Dermis blood vessel endothelial cell (primary cell): Measurements from ENCODE around the gene FBXO11. TPM values are rescaled to one million over a fixed set of nuclear protein-coding genes. Genes with fewer than 3 reads are reported as not detected.

Experiments
- DNase-seq: peaks from one replicate; pipeline ENCODE4 v3.0.0; 2010
- total RNA-seq: library from RNA; depleted of rRNA; stranded (reverse); fragments of >200 nt; gene quantifications from 2 replicates; pipeline ENCODE4 v1.2.3, GENCODE V29; 2014

FBXO11 gene
- total RNA-seq, 1 donor from 2014 or later = 55.1 TPM

DNA sequence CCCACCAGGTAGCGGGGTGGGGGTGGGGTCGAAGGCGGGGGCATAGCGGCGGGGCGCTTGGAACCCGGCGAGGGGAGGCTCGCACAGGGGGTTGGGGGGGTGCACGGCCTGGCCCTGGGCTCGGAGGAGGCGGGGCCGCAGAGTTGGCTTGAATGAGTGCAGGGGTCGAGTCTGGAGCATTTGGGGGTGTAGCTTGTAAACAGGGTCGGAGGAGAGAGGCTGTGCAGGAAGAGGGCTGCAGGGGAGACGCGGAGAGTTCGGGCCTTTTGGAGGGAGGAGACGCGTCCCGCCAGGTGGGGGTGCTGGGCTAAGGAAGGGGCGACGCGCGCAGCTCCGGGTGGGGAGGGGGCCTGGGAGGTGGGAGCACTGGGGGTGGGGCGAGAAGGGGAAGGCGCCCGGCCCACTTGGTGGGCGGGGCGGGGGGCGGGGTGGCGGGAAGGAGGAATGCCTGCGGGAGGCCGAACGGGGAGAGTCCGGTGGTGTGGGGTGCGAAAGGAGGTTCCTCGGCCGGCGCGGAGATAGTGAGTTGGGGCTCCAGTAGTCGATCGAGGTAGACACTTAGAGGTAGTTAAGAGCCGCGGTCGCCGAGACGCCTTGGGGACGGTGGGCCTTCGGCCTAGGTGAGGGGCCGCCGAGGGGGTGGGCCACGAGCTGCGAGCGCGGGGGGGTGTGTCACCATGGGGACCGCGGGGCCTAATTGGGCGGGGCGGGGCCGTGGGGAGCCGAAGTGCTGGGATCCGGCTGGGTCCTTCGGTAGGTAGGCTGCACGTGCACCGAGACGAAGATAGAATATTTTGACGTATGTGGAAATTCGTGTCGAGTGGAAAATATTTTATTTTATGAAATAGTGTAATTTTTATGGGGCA, 122.6 kb downstream of the FBXO11 start:
- DNase-seq = peak; percentile 60

GRCh38 chr2:47782671-47783485, 123.4 kb downstream of the FBXO11 start, which contains the start of gene MSH6:
MSH6 (plus strand) TSS chr2:47783145; CDS start chr2:47783234, 89 bp downstream.
- DNase-seq = peak; percentile 93

GRCh38 chr2:47782381-47782670, 124.0 kb downstream of the FBXO11 start:
- DNase-seq = no peak

DNA sequence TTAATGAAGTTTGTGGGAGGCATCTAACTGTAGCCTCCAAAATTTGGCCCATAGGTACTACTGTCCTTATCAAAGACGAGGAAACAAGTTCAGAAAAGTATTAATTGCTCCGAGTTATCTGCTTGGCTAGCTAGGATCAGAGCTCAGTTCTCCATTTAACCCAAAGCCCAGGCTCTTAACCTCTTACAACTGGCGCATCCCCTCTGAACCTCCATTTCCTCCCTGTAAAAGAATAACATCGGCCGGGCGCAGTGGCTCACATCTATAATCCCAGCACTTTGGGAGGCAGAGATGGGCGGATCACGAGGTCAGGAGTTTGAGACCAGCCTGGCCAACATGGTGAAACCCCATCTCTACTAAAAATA, 126.9 kb downstream of the FBXO11 start:
- no peak for DNase-seq

- DNase-seq = no peak
These were observed 127.4 kb downstream of the FBXO11 start for GRCh38 chr2:47778698-47779425.

DNA sequence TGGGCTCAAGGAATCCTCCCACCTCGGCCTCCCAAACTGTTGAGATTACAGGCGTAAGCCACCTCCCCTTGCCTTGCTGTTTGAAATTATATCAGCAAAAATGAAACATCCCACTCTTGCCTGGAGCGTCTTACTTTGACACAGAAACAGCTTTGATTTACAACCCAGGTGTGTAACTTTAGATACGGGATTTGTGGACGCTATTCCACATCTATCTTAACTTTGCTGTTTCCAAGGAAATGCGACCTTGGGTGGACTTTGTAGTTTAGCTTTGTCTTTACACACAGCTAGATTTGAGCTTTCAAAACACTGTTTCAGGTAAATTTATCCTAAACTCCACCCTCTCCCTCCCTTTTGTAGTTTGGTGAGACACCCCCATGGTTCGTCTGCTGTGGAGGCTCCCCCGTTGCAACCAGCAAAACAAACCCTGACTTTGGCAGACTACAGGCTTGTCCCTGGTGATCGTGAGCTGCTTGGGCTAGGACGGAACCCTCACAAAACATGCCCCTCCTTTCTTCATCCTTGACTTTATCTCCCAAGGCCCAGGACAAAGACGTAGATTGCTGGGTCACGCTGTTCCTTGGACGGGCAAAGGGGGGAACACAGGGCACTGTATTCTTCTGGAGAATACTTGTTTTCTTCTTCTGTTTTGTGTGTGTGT, 128.9 kb downstream of the FBXO11 start:
- DNase-seq = no peak

- DNase-seq = no peak
These were observed 131.7 kb downstream of the FBXO11 start for GRCh38 chr2:47774567-47774966.

DNA sequence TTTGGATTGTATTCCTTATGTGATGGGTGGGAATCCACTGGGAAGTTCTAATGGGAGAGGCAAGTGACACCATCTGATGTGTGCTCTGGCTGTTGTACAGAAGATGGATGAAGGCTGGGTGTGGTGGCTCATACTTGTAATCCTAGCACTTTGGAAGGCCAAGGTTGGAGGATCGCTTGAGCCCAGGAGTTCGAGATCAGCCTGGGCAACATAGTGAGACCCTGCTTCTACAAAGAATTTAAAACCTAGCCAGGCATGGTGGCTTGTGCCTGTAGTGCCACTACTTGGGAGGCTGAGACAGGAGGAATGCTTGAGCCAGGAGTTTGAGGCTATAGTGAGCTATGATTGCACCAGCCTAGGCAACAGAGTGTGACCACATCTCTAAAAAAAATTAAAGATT, 134.0 kb downstream of the FBXO11 start:
- no peak for DNase-seq

- peak; percentile 67 for DNase-seq
These were observed 135.1 kb downstream of the FBXO11 start for GRCh38 chr2:47771211-47771610.

GRCh38 chr2:47769318-47769717, 137.0 kb downstream of the FBXO11 start:
- DNase-seq = no peak

- peak; percentile 75 for DNase-seq
These were observed 138.3 kb downstream of the FBXO11 start for GRCh38 chr2:47767880-47768609.

GRCh38 chr2:47767497-47767844, 138.8 kb downstream of the FBXO11 start:
- DNase-seq = no peak

GRCh38 chr2:47751856-47752414, 154.4 kb downstream of the FBXO11 start:
- DNase-seq = no peak

GRCh38 chr2:47747878-47748277, 158.4 kb downstream of the FBXO11 start:
- DNase-seq = no peak

DNA sequence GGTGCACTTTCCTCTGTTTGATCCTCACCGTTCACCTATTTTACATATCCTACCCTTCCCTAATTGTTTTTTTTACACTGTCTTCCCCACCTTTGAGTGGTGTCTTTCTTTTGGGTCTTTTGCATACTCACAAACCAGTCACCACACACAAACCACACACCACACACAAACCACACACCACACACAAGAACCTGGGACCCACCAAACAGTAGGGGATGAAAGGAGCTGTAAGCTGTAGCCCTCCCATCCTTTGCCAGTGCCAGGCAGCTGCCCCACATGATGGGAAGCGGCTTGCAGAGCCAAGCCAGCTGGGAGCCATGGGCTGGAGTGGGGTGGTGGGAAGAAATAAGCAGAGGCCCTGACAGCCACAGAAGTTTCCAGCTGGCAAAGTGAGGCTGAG, 162.2 kb downstream of the FBXO11 start:
- DNase-seq = no peak

DNA sequence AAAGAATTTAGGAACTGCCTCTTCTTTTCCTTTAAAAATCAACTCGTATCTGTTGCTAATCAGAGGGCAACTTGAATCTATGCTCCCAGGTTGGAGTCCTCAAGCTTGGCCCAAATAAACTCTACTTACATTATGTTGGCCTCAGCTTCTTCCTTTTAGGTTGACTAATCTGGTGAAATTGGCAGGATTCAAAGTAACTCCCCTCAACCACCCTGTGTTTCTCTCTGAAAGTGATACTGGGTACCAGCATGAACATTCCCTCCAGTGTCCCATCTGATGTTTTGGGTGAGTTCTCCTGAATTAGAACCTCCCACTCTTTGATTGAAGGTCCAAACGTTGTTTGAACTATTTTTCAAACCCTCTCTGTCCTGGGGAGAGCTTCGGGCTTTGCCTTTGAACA, 164.7 kb downstream of the FBXO11 start:
- no peak for DNase-seq

DNA sequence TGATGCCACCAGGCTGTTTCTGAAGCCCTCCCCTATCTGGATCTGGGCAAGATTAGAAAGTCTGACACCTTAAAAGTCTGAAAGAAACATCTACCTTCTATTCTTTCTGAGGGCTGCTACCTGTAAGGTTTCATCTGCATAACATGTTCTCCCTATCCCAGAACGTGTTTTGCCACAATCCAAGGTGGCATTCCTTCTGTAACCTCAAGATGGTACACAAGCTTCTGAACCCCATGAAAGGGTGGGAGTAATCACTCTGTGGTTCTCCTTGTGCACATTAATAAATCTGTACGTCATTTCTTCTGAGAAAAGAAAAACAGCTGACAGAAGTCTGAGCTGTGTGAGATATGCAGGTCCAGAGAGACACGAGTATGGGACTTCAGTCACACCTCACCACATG, 165.2 kb downstream of the FBXO11 start:
- no peak for DNase-seq
